Raji (cell line): Measurements from ENCODE around the gene AGAP1.

Experiments
- POLR2A ChIP-seq: IDR thresholded peaks from 2 replicates; pipeline ENCODE4 v1.6.1; 2011; ENCODE audit warnings: low read depth, low read length, control low read depth; ENCODE audit not compliant: insufficient read depth

AGAP1 gene

DNA sequence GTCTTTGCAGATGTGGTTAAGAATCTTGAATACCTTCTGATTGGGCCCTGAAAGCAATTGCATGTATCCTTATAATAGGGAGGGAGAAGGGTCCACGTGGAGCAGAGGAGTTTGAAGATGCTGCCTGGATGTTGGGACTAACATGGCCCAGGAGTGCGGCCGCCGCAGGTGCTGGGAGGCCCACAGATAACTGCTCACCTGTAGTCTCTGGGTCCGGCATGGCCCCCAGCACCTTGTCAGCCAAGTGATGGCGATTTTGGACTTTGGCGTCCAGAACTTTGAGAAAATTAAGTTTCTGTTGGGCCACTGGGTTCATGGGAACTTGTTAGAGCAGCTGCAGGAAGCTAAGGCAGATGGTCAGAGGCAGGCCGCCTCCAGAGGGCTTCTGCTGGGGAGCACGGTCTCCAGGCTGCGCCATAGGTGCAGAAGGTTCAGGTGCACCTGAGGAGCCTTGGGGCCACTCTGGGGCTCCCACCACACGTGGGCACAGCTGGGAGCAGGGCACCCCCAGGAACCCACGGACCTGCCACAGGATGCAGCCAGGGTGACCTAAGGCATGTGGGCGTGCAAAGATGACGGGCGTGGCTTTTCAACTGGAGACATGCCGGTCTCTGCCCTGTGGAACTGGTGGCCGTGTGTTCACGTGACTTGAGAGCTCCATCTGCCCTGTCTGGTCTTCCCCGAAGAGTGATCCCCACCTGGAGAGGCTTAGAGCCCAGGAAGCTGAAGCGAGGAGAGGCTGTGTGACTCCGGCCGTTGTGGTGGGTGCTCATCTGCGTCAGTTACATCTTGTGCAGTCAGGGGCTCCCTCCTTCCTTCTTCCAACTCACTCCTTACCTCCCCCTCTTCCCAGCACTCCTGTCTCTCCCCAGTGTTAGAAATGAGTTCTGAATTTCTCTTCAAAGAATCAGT is 277.3 kb downstream of the AGAP1 start:
- TF ChIP-seq POLR2A, result no peak

DNA sequence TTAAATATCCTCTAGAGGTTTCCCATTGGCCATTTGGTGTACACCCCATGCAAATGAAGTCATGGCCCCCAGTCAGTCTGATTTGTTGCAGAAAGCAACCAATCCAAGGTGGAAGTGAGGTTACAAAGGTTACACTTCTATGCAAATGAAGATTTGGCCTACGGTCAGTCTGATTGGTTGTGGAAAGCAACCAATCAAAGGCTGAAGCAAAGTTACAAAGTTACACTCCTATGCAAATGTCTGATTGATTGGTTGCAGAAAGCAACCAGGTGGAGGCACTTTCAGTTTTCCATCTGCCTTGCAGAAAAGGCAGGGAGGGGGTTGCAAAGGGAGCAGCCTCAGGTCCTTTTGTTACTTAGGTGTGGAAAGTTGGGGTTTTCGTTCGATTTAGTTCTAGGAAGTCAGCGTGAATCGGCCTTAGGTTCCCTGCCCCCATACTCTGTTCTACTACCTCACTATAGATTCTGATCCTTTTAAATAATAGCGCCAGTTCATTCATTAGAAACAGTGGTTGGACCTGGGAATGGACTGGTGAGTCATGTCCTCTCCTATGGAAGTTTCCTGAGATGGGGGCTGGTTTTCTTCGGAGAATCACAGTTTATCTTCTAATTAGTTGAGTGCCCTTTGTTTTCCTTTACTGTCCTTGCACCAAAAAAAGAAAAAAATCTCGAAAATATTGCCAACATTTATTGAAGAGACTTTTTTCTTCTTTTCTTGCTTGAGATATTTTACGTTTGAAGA is 279.5 kb downstream of the AGAP1 start:
- no peak for TF ChIP-seq POLR2A

DNA sequence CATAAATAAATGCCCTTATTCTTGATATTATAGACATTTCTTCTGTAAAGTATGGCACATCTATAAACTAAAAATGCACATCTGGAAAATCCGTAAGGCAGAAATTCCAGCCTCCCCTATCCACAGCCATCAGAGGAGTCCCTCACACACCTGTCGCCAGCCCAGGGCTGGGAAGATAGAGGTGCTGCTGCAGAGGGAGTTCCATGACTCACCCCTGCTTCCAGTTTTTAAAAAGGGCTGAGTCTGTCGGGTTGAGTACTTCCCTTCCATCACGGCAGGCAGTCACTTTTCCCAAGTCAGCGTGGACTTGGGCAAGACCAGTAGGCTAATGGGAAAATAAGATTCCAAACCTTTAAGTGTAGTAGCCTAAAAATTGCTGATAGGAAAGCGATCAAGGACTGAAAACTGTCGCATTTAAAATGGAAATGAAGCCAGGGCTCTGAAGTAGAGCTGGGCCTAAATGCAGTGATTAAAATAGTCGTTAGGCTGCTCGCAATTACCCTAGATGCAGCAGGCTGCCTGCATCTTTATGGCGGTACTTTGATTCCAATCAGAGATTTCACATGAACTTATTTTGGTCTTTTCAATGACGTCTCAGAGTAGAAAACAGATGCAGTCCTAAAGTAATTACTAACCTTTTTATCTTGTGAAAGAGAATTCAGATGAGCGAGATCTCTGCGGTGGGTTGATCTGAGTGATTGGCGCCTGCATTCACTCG is 280.5 kb downstream of the AGAP1 start:
- TF ChIP-seq POLR2A, result no peak

DNA sequence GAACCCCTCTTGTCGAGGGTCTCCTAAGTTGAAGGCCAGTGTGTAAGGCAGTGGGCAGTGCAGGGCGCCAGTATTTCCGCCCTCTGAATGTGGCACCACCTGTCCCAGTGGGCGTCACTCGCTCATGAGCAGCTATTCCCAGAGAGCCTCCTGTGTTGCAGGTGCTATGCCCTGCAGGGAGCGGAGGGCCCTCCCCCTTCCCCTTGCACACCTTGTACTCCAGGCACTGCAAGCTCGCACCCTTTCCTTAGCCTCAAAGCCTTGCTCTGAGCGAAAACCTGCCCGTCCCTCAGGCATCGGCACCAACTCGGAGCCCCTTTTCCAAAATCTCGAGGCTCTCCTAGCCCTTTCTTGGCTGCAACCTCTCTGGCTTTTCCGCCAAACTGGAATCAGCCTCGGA is 282.7 kb downstream of the AGAP1 start:
- no peak for TF ChIP-seq POLR2A

DNA sequence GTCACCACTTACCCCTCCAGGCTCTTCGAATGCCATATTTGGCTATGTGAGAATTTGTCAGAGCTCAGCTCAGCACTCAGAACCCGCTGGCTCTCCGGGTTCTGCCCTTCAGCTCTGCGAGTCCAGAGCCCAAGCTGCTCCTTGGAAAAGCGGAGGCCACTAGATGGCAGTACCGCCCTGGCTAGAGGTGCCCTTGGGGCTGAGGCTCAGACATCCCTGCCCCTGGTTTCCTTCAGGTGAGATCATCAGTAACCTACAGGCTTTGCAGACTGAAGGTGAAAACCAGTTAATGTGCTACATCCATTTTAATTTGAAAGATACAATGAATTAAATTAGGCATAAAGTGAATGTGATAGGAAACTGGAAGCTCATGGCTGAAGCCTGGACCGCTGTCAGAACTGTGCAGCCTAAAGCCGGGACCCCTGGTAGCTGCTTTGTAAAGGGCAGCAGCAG is 285.6 kb downstream of the AGAP1 start:
- TF ChIP-seq POLR2A, result no peak

DNA sequence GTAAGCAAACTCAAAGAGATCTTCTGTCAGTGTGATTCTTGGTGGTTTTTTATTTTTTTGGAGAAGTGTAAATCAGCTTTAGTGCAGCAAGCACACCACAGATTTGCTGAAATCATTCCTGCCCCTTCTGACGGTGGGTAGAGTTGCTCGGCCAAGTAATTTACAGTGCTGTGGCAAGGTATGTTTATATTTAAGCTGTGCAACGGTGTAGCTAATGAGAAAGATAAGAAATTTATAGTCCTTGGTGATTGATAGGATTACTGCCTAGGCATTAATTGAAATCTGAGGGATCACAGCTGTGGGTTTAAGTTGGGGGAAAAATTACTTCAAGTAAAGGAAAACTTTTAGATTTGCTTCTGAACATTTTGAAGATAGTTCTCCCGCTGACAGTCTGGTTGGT is 286.6 kb downstream of the AGAP1 start:
- no peak for TF ChIP-seq POLR2A

DNA sequence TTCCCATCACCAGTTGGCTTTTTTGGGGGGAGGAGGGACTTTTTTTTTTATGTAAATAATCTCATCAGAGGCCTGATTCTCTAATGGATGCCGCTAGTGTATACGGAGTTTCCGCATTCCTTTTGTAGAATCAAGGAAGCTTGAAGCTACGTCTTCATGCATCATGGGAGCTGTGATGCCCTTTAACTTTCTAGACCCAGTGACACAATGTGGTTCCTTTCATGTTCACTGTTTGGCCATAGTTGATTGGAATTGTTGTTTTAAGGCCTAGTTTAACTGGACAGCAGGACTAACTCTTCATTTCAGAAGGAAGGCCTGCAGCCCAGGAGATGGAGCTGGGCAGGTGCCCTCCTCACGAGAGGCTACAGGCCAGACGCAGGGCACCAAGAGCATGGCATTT is 287.9 kb downstream of the AGAP1 start:
- TF ChIP-seq POLR2A, result no peak

DNA sequence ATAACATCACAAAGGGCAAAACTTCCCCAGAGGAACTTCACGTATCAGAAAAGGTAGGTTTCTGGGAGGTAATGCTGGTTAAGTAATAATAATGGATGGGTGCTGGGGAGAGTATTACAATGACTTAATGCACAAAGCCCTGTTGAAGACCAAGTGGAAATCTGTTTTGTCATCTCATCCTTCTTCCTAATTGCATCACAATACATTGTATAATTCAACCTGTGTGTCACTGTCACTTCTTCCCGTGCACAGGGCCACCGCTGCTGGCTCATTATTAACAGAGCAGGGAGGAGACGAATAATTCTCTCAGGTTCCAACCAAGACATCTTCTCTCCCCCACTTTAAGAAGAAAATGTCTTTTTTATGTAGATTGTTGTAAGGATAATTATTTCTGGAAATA is 290.9 kb downstream of the AGAP1 start:
- no peak for TF ChIP-seq POLR2A

DNA sequence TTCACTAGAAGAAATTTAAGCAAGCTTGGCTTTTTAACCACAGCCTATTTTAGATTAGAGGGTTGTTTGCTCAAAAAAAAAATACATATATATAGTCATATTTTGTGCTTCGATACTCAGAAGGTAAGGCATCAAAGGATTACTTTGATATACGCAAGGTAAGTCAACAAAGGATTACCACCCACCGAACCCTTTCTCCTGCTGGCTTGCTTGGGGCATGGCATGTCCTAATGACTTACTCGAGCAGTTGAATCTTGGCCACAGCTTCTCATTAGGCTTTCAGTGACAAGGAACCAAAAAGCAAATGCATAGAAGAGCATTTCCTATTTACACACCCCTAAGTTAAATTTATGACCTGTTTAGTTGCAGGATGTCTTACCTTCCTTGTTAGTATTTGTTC is 295.7 kb downstream of the AGAP1 start:
- TF ChIP-seq POLR2A, result no peak

DNA sequence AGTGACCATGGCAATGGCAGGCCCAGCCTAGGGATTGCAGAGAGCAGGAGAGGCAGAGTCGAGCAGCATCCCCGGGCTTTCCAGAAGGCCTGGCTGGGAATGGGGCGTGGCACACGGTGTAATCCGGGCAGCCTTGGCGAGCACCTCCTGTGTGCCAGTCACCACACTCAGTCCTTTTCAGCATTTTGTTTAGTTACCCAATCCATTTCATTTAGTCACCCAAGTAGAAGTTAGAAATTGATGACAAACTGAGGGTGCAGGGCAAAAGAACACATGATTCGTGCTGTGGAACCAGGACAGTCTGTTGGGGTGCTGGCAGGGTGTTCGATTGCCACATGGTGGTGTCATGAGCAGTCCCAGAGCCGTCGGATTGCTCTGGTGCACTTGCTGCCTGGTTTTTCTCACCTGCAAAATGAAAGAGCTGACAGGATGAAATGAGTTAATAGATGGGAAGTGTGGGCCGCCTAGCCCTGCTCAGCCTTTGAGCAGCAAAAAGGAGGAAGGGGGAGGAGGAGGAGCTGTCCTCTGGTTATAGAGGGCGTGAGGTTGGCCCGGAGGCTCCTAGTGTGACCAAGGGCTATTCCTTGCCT is 299.4 kb downstream of the AGAP1 start:
- TF ChIP-seq POLR2A, result no peak

DNA sequence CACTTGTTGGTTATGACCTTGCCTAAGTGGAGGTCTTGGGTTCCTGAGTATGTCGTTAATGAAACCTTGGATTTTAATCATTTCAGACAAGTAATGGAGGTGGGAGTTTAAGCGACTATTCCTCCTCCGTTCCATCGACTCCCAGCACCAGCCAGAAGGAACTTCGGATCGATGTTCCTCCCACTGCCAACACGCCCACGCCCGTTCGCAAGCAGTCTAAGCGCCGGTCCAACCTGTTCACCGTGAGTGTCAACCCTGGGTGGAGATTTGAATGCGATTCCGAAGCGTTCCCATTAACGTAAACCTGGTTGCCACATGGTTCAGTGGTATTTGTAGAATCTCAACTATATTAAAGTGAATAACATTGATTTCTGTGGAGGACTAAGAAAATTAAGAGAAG is 305.4 kb downstream of the AGAP1 start:
- TF ChIP-seq POLR2A, result no peak

DNA sequence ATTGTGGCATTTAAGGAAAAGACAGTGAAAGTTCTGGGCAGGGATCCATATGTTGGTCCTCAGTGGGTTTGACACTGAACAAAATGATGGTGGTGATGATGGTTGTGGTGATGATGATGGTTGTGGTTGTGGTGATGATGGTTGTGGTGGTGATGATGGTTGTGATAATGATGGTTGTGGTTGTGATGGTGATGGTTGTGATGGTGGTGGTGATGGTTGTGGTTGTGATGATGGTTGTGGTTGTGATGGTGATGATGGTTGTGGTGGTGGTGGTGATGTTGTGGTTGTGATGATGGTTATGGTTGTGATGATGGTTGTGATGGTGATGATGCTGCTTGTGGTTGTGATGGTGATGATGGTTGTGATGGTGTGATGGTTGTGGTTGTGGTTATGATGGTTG is 308.7 kb downstream of the AGAP1 start:
- no peak for TF ChIP-seq POLR2A

DNA sequence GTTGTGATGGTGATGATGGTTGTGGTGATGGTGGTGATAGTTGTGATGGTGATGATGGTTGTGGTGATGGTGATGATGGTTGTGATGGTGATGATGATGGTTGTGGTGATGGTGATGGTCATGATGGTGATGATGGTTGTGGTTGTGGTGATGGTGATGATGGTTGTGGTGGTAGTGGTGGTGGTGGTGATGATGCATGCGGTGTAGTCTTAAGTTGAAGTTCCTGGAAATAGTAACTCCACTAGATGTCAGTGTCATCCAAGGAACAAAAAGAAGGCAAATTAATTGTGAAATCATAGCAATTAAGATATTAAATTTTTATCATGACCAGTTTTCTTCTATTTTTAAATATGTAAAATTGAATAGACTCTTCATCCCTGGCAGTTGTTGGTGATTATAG is 309.2 kb downstream of the AGAP1 start:
- no peak for TF ChIP-seq POLR2A

DNA sequence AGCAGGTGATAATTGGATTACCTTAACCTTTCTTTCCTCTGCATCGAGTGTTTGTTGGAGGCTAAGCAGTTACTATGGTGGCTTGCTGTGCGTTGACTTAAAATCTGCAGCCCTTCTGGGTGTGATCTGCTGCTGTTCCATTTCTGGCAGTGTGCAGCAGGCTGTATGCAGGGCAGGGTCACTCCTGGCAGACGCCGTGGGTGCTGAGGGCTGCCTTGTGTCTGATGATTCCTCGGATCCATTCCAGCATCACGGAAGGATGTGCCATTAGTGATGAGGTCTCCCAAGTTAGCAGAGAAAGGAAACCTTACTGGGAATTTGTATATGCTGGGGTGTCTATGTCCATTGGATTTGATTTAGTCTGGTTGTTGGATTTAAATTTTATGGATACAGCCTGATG is 310.8 kb downstream of the AGAP1 start:
- TF ChIP-seq POLR2A, result no peak
